K562 (cell line): ENCODE data around the gene DHX8. TPM values are rescaled to one million over a fixed set of nuclear protein-coding genes. Genes with fewer than 3 reads are reported as not detected.
A peak's percentile ranks its signal among the peaks of the same experiment; 100 is the strongest.

Source experiments
- CBX3 ChIP-seq, 2 experiments: IDR thresholded peaks; 1 replicate in 1 of 2; 2 replicates in 1 of 2; pipeline ENCODE4 v1.6.1; 2012; ENCODE audit warnings: inconsistent platforms in 2 of 2, low read length in 2 of 2, borderline replicate concordance in 1 of 2, control low read depth in 1 of 2
- CCAR2 ChIP-seq: fragments of 200-400 bp; formaldehyde crosslinking; IDR thresholded peaks from 2 replicates; pipeline ENCODE4 v1.6.1; 2017; ENCODE audit warnings: mild to moderate bottlenecking, low read depth, low read length
- CEBPG ChIP-seq, 3 experiments: fragments of 200-800 bp in 1 of 3; sonication (Bioruptor generic) in 1 of 3; sonication (generic) in 1 of 3; formaldehyde crosslinking in 1 of 3; IDR thresholded peaks in 2 of 3; conservative IDR thresholded peaks in 1 of 3; 2 replicates each; pipeline versions ENCODE4 v1.6.1 to v1.8.0; 2016 to 2022; ENCODE audit warnings: missing compliant biosample characterization in 2 of 3, missing genetic modification characterization in 2 of 3, mild to moderate bottlenecking in 1 of 3, missing genetic modification reagents in 1 of 3
- E2F6 ChIP-seq, 2 experiments: IDR thresholded peaks; 2 replicates each; pipeline ENCODE4 v1.6.1; 2011; ENCODE audit warnings: borderline replicate concordance in 1 of 2, control low read depth in 1 of 2, low read depth in 1 of 2, low read length in 1 of 2, mild to moderate bottlenecking in 1 of 2, mixed read lengths in 1 of 2, moderate library complexity in 1 of 2; ENCODE audit not compliant: insufficient read depth in 1 of 2, insufficient read length in 1 of 2, poor library complexity in 1 of 2, severe bottlenecking in 1 of 2; ENCODE audit errors: extremely low read depth in 1 of 2
- FOXP1 ChIP-seq: sonication (generic); formaldehyde crosslinking; IDR thresholded peaks from 2 replicates; pipeline ENCODE4 v1.8.0; 2022; ENCODE audit warnings: mild to moderate bottlenecking, missing genetic modification reagents
- GABPA ChIP-seq: fragments of 200-800 bp; sonication (Bioruptor generic); conservative IDR thresholded peaks from 2 replicates; pipeline ENCODE4 v1.6.1; 2016; ENCODE audit warnings: low read depth, missing genetic modification characterization, missing compliant biosample characterization
- JUNB ChIP-seq: fragments of 450-650 bp; formaldehyde crosslinking; conservative IDR thresholded peaks from 2 replicates; pipeline ENCODE4 v1.4.0; 2020; ENCODE audit warnings: mild to moderate bottlenecking
- JUND ChIP-seq, 2 experiments: IDR thresholded peaks; 2 replicates in 1 of 2; 3 replicates in 1 of 2; pipeline ENCODE4 v1.6.1; 2011; ENCODE audit warnings: borderline replicate concordance in 2 of 2, low read depth in 2 of 2, low read length in 2 of 2, improper control_type of control experiment in 1 of 2, missing biosample characterization in 1 of 2, missing genetic modification characterization in 1 of 2, missing genetic modification reagents in 1 of 2
- KLF10 ChIP-seq: fragments of 250-450 bp; sonication (Bioruptor Pico); IDR thresholded peaks from 2 replicates; pipeline ENCODE4 v1.6.1; 2021; ENCODE audit warnings: matching md5 sums
- L3MBTL2 ChIP-seq: fragments of 450-650 bp; IDR thresholded peaks from 2 replicates; pipeline ENCODE4 v1.6.1; 2016; ENCODE audit warnings: mild to moderate bottlenecking, moderate library complexity
- MYC ChIP-seq, 2 experiments: fragments of 250-450 bp in 1 of 2; sonication (Bioruptor Pico) in 1 of 2; IDR thresholded peaks; 2 replicates each; pipeline versions ENCODE4 v1.5.1 to v1.6.1; 2012 to 2021; ENCODE audit warnings: low read depth in 2 of 2, borderline replicate concordance in 1 of 2, improper control_type of control experiment in 1 of 2, low read length in 1 of 2, mild to moderate bottlenecking in 1 of 2, moderate library complexity in 1 of 2
- MYNN ChIP-seq, 2 experiments: sonication (generic); formaldehyde crosslinking in 1 of 2; IDR thresholded peaks; 2 replicates each; pipeline versions ENCODE4 v1.5.0 to v1.6.1; 2016 to 2020; ENCODE audit warnings: antibody characterized with exemption in 1 of 2, missing genetic modification reagents in 1 of 2
- POLR3A ChIP-seq: IDR thresholded peaks from 2 replicates; pipeline ENCODE4 v1.6.1; 2011; ENCODE audit warnings: borderline replicate concordance, mild to moderate bottlenecking, moderate library complexity; ENCODE audit not compliant: insufficient read length, insufficient read depth; ENCODE audit errors: extremely low read depth
- RFX1 ChIP-seq: fragments of 450-650 bp; IDR thresholded peaks from 2 replicates; pipeline ENCODE4 v1.6.1; 2016; ENCODE audit warnings: mild to moderate bottlenecking, moderate library complexity
- SMAD4 ChIP-seq: fragments of 250-450 bp; sonication (Bioruptor Pico); conservative IDR thresholded peaks from 2 replicates; pipeline ENCODE4 v1.8.0; 2021; ENCODE audit warnings: inconsistent platforms, mild to moderate bottlenecking, moderate library complexity
- TEAD1 ChIP-seq, 2 experiments: fragments of 450-650 bp in 1 of 2; sonication (generic) in 1 of 2; formaldehyde crosslinking; IDR thresholded peaks; 2 replicates each; pipeline versions ENCODE4 v1.4.0 to v1.8.0; 2020 to 2022; ENCODE audit warnings: mild to moderate bottlenecking in 2 of 2, missing genetic modification reagents in 1 of 2
- TOE1 ChIP-seq, 2 experiments: fragments of 450-650 bp in 1 of 2; sonication (generic) in 1 of 2; formaldehyde crosslinking in 1 of 2; IDR thresholded peaks; 2 replicates each; pipeline versions ENCODE4 v1.7.1 to v1.8.0; 2016 to 2022; ENCODE audit warnings: borderline replicate concordance in 2 of 2, mild to moderate bottlenecking in 2 of 2, antibody characterized with exemption in 1 of 2, inconsistent platforms in 1 of 2, low read depth in 1 of 2, missing genetic modification reagents in 1 of 2, moderate library complexity in 1 of 2
- ZC3H8 ChIP-seq: fragments of 450-650 bp; IDR thresholded peaks from 2 replicates; pipeline ENCODE4 v1.6.1; 2017
- ZNF354B ChIP-seq: fragments of 250-450 bp; sonication (Bioruptor Pico); IDR thresholded peaks from 2 replicates; pipeline ENCODE4 v1.4.0; 2020
- ZNF766 ChIP-seq: fragments of 200-800 bp; sonication (Bioruptor generic); conservative IDR thresholded peaks from 2 replicates; pipeline ENCODE4 v1.6.1; 2016; ENCODE audit warnings: missing genetic modification characterization, missing compliant biosample characterization
- ZNF79 ChIP-seq: fragments of 250-450 bp; sonication (Bioruptor Pico); IDR thresholded peaks from 2 replicates; pipeline ENCODE4 v1.4.0; 2020; ENCODE audit warnings: low read depth, mild to moderate bottlenecking, moderate library complexity
- polyA plus RNA-seq, 8 experiments: library from polyadenylated mRNA; depleted of rRNA in 4 of 8; stranded (reverse) in 5 of 8; unstranded in 3 of 8; fragments of >200 nt; fragmentation: Nextera tagmentation in 2 of 8; fragmentation: Illumina TruSeq in 1 of 8; extraction: Ambion mirVana in 2 of 8; extraction: Trizol in 1 of 8; gene quantifications; 2 replicates each; pipeline versions ENCODE4 v1.2.1 to v1.2.3, GENCODE V29; 2011 to 2014; ENCODE audit warnings: inconsistent platforms in 1 of 8, missing spikeins in 1 of 8
- total RNA-seq, 7 experiments: library from RNA; depleted of rRNA in 6 of 7; stranded (reverse); fragments of >200 nt in 6 of 7; fragmentation: Illumina TruSeq in 2 of 7; extraction: Trizol in 2 of 7; gene quantifications; 2 replicates each; pipeline versions ENCODE4 v1.2.1 to v1.2.3, GENCODE V29; 2011 to 2021; ENCODE audit warnings: low replicate concordance in 1 of 7
- TF ChIP-seq, protein P1 (sequence below): sonication (generic); formaldehyde crosslinking; IDR thresholded peaks from 2 replicates; pipeline ENCODE4 v1.8.0; 2023; ENCODE audit warnings: mild to moderate bottlenecking, missing genetic modification reagents

Gene DHX8
- total and polyA plus RNA-seq, 9 of the 15 experiments (the other 6 are each of a cell fraction or from before 2014, with no cell fraction given) = 16.7 to 42.5 (median 25.6) TPM

GRCh38 chr17:43483674-43484551 lies at the start of gene DHX8 (continued):
- TF ChIP-seq ZNF766 (CRISPR knock-in tag) (no peak), TEAD1 (CRISPR knock-in tag; IDR thresholded peaks at IDR 0.05) (peak; percentile 43 to 44; a peak in 2 of 4 replicates), CCAR2 (0 out of 2 replicates have a peak, but pooled peaks have one; percentile 61), MYC (IDR thresholded peaks at IDR 0.05; ENCODE audit: low read depth, low read length) (peak; percentile 73; the same call in 1 of the 2 replicates), MYC (CRISPR knock-in tag; IDR thresholded peaks at IDR 0.05; ENCODE audit: borderline replicate concordance, low read depth) (no peak), FOXP1 (peak; percentile 87), CBX3 (IDR thresholded peaks at IDR 0.05; ENCODE audit: borderline replicate concordance in 1 of 2, low read length in 2 of 2) (peak in 1 of 2 experiments; percentile 90; a peak in 2 of 3 replicates), ZC3H8 (0 out of 2 replicates have a peak, but pooled peaks have one; percentile 82), POLR3A (no peak), SMAD4 (CRISPR knock-in tag) (peak; percentile 58; the same call in 1 of the 2 replicates), ZNF354B (no peak), MYNN (IDR thresholded peaks at IDR 0.05) (no peak), MYNN (CRISPR knock-in tag; IDR thresholded peaks at IDR 0.05) (no peak), CEBPG (CRISPR knock-in tag; IDR thresholded peaks at IDR 0.05) (no peak), CEBPG (tag; conservative IDR thresholded peaks at IDR 0.05 in 1 of 2, IDR thresholded peaks at IDR 0.05 in 1 of 2) (no peak), E2F6 (IDR thresholded peaks at IDR 0.05; ENCODE audit: borderline replicate concordance in 1 of 2, extremely low read depth in 1 of 2, insufficient read depth in 1 of 2, insufficient read length in 1 of 2, low read depth in 1 of 2, low read length in 1 of 2, poor library complexity in 1 of 2, severe bottlenecking in 1 of 2) (peak in 1 of 2 experiments; percentile 11), L3MBTL2 (peak; percentile 65), GABPA (tag) (peak; percentile 99), TOE1 (IDR thresholded peaks at IDR 0.05; ENCODE audit: borderline replicate concordance) (peak; percentile 51), TOE1 (CRISPR knock-in tag; IDR thresholded peaks at IDR 0.05; ENCODE audit: borderline replicate concordance, low read depth) (no peak), RFX1 (no peak), KLF10 (no peak), JUNB (CRISPR knock-in tag) (no peak), JUND (IDR thresholded peaks at IDR 0.05; ENCODE audit: borderline replicate concordance, low read depth, low read length) (peak; percentile 81), JUND (tag; IDR thresholded peaks at IDR 0.05; ENCODE audit: borderline replicate concordance, low read depth, low read length) (peak; percentile 27; the same call in 1 of the 3 replicates), ZNF79 (CRISPR knock-in tag) (no peak)
- TF ChIP-seq, protein P1, sequence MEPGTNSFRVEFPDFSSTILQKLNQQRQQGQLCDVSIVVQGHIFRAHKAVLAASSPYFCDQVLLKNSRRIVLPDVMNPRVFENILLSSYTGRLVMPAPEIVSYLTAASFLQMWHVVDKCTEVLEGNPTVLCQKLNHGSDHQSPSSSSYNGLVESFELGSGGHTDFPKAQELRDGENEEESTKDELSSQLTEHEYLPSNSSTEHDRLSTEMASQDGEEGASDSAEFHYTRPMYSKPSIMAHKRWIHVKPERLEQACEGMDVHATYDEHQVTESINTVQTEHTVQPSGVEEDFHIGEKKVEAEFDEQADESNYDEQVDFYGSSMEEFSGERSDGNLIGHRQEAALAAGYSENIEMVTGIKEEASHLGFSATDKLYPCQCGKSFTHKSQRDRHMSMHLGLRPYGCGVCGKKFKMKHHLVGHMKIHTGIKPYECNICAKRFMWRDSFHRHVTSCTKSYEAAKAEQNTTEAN (CRISPR knock-in tag) = peak; percentile 86; the same call in 1 of the 2 replicates
